Neural progenitor cell (in vitro differentiated cells): Measurements from ENCODE around the gene ANKRD13C. TPM values are rescaled to one million over a fixed set of nuclear protein-coding genes. Genes with fewer than 3 reads are reported as not detected.

ENCODE experiments used
- DNase-seq: peaks from one replicate; pipeline ENCODE4 v3.0.0-alpha.2; 2016; ENCODE audit warnings: low spot score
- H2AFZ ChIP-seq: fragments of 200-600 bp; sonication (generic); replicated peaks from 2 replicates; pipeline ENCODE4 v1.6.1; 2016; ENCODE audit warnings: antibody characterized with exemption
- H3F3A ChIP-seq: fragments of 200-600 bp; sonication (generic); 2 replicates; pipeline ENCODE4 v1.6.1; 2016; ENCODE audit warnings: antibody characterized with exemption, low read depth
- H3K27ac ChIP-seq: fragments of 200-600 bp; sonication (generic); 2 replicates; pipeline ENCODE4 v1.5.1; 2016; ENCODE audit warnings: mild to moderate bottlenecking
- H3K27me3 ChIP-seq: fragments of 200-600 bp; sonication (generic); 2 replicates; pipeline ENCODE4 v1.6.1; 2016; ENCODE audit warnings: mild to moderate bottlenecking, moderate library complexity
- H3K36me3 ChIP-seq: fragments of 200-600 bp; sonication (generic); 2 replicates; pipeline ENCODE4 v1.5.1; 2016
- H3K4me1 ChIP-seq: fragments of 200-600 bp; sonication (generic); 2 replicates; pipeline ENCODE4 v1.6.1; 2016; ENCODE audit warnings: mixed run types
- H3K4me2 ChIP-seq: fragments of 200-600 bp; sonication (generic); 2 replicates; pipeline ENCODE4 v1.6.1; 2016
- H3K4me3 ChIP-seq: fragments of 200-600 bp; sonication (generic); 2 replicates; pipeline ENCODE4 v1.5.1; 2016
- H3K79me2 ChIP-seq: fragments of 200-600 bp; sonication (generic); 2 replicates; pipeline ENCODE4 v1.6.1; 2016; ENCODE audit warnings: low read depth
- H3K9ac ChIP-seq: fragments of 200-600 bp; sonication (generic); 2 replicates; pipeline ENCODE4 v1.6.1; 2016
- H3K9me3 ChIP-seq: fragments of 200-600 bp; sonication (generic); 2 replicates; pipeline ENCODE4 v1.5.1; 2016; ENCODE audit warnings: low read depth
- H4K20me1 ChIP-seq: fragments of 200-600 bp; sonication (generic); 2 replicates; pipeline ENCODE4 v1.6.1; 2016; ENCODE audit warnings: low read depth
- H3K27ac Mint-ChIP-seq: 3 replicates; pipeline ENCODE4 v1.8.0; 2021; ENCODE audit warnings: mixed read lengths
- H3K27me3 Mint-ChIP-seq: 2 replicates; pipeline ENCODE4 v1.8.0; 2022; ENCODE audit warnings: low read depth, mild to moderate bottlenecking, inconsistent platforms, moderate library complexity, mixed read lengths; ENCODE audit not compliant: insufficient read depth
- H3K36me3 Mint-ChIP-seq: 3 replicates; pipeline ENCODE4 v1.8.0; 2021; ENCODE audit warnings: mixed read lengths
- H3K4me1 Mint-ChIP-seq: 3 replicates; pipeline ENCODE4 v1.8.0; 2021; ENCODE audit warnings: mixed read lengths
- H3K4me3 Mint-ChIP-seq: 3 replicates; pipeline ENCODE4 v1.8.0; 2021; ENCODE audit warnings: mild to moderate bottlenecking, moderate library complexity, mixed read lengths
- H3K9me3 Mint-ChIP-seq: 3 replicates; pipeline ENCODE4 v1.8.0; 2020; ENCODE audit warnings: mixed read lengths
- EZH2 ChIP-seq: fragments of 200-600 bp; sonication (generic); IDR thresholded peaks from 2 replicates; pipeline ENCODE4 v1.6.1; 2017; ENCODE audit warnings: antibody characterized with exemption, mild to moderate bottlenecking, moderate library complexity
- EZH2phosphoT487 ChIP-seq: fragments of 200-600 bp; sonication (generic); IDR thresholded peaks from 2 replicates; pipeline ENCODE4 v1.6.1; 2017; ENCODE audit warnings: antibody characterized with exemption
- total RNA-seq: library from RNA; depleted of rRNA; stranded (reverse); fragments of >200 nt; gene quantifications from 2 replicates; pipeline ENCODE4 v1.2.3, GENCODE V29; 2015; ENCODE audit warnings: low replicate concordance
- TF ChIP-seq, protein P1 (sequence below): fragments of 200-600 bp; sonication (generic); IDR thresholded peaks from 2 replicates; pipeline ENCODE4 v1.5.1; 2017; ENCODE audit warnings: antibody characterized with exemption, mild to moderate bottlenecking

ANKRD13C gene
- total RNA-seq, 1 donor from 2014 or later = 45.7 TPM

DNA sequence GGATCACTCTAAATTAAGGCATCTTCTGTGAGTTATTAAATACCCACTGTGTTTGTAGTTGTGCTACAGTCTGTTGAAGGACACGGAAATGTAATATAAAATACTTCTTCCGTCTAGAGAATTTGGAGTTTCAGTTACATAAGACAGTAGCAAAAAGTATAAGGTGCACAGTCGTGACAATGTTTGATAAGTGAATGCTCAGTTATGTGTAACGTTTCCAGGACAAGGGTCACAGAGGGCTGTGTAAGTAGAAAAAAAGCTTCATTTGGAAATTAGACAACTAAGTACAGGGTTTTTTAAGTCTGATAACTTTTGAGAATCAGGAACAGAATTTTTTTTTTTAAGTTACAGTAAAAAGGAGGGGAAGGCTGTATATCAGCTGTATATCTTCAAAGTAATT is 105.8 kb downstream of the ANKRD13C start:
- Histone ChIP-seq H3K27ac (no peak overlapping the region), H3K4me3 (no peak overlapping the region), H3K79me2 (no peaks in the 10 kb centered on the region), H2AFZ (no peak overlapping the region), H3K9ac (no peak overlapping the region), H3K27me3 (no peaks in the 10 kb centered on the region), H3K36me3 (peaks cover 64% of the 10 kb centered on the region), H3K4me2 (no peak overlapping the region), H3F3A (peaks cover 41% of the 10 kb centered on the region), H4K20me1 (peaks cover 14% of the 10 kb centered on the region), H3K9me3 (no peaks in the 10 kb centered on the region), H3K4me1 (no peaks in the 10 kb centered on the region)
- Mint-ChIP-seq H3K27me3 (no peaks in the 10 kb centered on the region), H3K4me1 (no peaks in the 10 kb centered on the region), H3K9me3 (no peaks in the 10 kb centered on the region), H3K36me3 (peaks cover 36% of the 10 kb centered on the region), H3K27ac (no peak overlapping the region), H3K4me3 (no peak overlapping the region)
- TF ChIP-seq EZH2 (no peak), EZH2phosphoT487 (no peak)
- TF ChIP-seq, protein P1, sequence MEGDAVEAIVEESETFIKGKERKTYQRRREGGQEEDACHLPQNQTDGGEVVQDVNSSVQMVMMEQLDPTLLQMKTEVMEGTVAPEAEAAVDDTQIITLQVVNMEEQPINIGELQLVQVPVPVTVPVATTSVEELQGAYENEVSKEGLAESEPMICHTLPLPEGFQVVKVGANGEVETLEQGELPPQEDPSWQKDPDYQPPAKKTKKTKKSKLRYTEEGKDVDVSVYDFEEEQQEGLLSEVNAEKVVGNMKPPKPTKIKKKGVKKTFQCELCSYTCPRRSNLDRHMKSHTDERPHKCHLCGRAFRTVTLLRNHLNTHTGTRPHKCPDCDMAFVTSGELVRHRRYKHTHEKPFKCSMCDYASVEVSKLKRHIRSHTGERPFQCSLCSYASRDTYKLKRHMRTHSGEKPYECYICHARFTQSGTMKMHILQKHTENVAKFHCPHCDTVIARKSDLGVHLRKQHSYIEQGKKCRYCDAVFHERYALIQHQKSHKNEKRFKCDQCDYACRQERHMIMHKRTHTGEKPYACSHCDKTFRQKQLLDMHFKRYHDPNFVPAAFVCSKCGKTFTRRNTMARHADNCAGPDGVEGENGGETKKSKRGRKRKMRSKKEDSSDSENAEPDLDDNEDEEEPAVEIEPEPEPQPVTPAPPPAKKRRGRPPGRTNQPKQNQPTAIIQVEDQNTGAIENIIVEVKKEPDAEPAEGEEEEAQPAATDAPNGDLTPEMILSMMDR = no peak
- no peak for DNase-seq

DNA sequence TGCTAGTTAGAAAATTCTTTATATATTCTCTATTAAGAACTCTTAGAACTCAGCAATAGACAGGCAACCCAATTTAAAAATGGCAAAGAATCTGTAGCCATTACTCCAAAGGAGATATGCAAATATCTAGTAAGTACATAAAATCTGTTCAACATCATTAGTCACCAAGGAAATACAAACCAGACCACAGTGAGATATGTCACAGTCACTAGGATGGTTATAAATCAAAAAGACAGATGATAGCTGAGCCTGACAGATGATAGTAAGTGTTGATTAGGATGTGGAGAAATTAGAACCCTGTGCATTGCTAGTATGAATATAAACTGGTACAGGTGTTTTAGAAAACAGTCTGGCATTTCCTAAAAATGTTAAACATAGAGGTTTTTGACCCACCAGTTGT is 106.8 kb downstream of the ANKRD13C start:
- Mint-ChIP-seq H3K27ac (no peak overlapping the region), H3K36me3 (peaks cover 42% of the 10 kb centered on the region)
- H3K27ac ChIP-seq = no peak overlapping the region

DNA sequence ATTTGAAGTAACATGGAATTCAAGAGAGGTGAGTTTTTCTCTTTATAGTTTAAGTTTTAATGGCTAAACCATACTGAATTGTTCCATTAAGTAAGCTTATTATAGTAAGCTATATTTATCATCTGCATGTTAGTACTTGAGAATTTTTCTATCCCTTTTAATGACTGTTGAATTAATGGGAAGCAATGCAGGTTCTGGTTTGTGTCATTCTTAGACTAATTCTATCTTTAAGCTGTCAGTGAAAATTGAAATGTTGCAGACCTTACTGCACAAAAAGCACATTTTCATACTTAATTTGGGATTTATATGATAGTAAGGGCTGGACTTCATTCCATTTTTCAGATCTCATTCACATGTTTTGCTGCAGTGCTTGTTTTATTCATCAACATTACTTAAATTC is 107.4 kb downstream of the ANKRD13C start:
- peaks cover 27% of the 10 kb centered on the region for H4K20me1 ChIP-seq
- no peaks in the 10 kb centered on the region for H3K27me3 ChIP-seq
- no peaks in the 10 kb centered on the region for H3K27me3 Mint-ChIP-seq
- H3K9me3 Mint-ChIP-seq = no peaks in the 10 kb centered on the region
- H3K4me1 Mint-ChIP-seq = no peaks in the 10 kb centered on the region
- H3K79me2 ChIP-seq = peaks cover 7% of the 10 kb centered on the region
- H3K4me3 Mint-ChIP-seq = no peak overlapping the region
- H3F3A ChIP-seq = peaks cover 27% of the 10 kb centered on the region
- H3K4me1 ChIP-seq = no peaks in the 10 kb centered on the region
- H3K27ac ChIP-seq = no peak overlapping the region
- no peak for DNase-seq
- no peak overlapping the region for H3K4me2 ChIP-seq
- no peak overlapping the region for H2AFZ ChIP-seq
- TF ChIP-seq EZH2phosphoT487 (no peak), EZH2 (no peak)
- TF ChIP-seq, protein P1 = no peak
- H3K36me3 Mint-ChIP-seq = peaks cover 44% of the 10 kb centered on the region
- peaks cover 69% of the 10 kb centered on the region for H3K36me3 ChIP-seq
- no peak overlapping the region for H3K27ac Mint-ChIP-seq
- H3K9me3 ChIP-seq = no peaks in the 10 kb centered on the region
- H3K9ac ChIP-seq = no peak overlapping the region
- no peak overlapping the region for H3K4me3 ChIP-seq

More for the DNA sequence above, 106.8 kb downstream of the ANKRD13C start:
- Histone ChIP-seq H2AFZ (no peak overlapping the region), H3F3A (peaks cover 33% of the 10 kb centered on the region), H3K27me3 (no peaks in the 10 kb centered on the region), H3K36me3 (peaks cover 71% of the 10 kb centered on the region), H3K79me2 (peaks cover 2% of the 10 kb centered on the region), H4K20me1 (peaks cover 22% of the 10 kb centered on the region), H3K9ac (peak overlapping the region; percentile 14), H3K4me1 (no peaks in the 10 kb centered on the region), H3K9me3 (no peaks in the 10 kb centered on the region), H3K4me2 (no peak overlapping the region), H3K4me3 (no peak overlapping the region)
- TF ChIP-seq EZH2 (no peak), EZH2phosphoT487 (no peak)
- TF ChIP-seq, protein P1 = no peak
- DNase-seq = no peak
- Mint-ChIP-seq H3K4me3 (no peak overlapping the region), H3K4me1 (no peaks in the 10 kb centered on the region), H3K9me3 (no peaks in the 10 kb centered on the region), H3K27me3 (no peaks in the 10 kb centered on the region)
